C4-2B (cell line): Measurements from ENCODE around the gene MED13L.
"Not testable (repeated sequence)": the region's sequence is repeated elsewhere in the genome, so short reads cannot be mapped to it uniquely, and the experiment has no call there.

Experiments
- H3K27ac ChIP-seq: fragments of 450-650 bp; 2 replicates; pipeline ENCODE4 v1.5.1; 2017
- ZFX ChIP-seq: fragments of 450-650 bp; IDR thresholded peaks from 2 replicates; pipeline ENCODE4 v1.6.1; 2017
- TF ChIP-seq, protein P1 (sequence below): fragments of 450-650 bp; conservative IDR thresholded peaks from 2 replicates; pipeline ENCODE4 v1.5.1; 2017; ENCODE audit warnings: mild to moderate bottlenecking

Gene MED13L

GRCh38 chr12:116135209-116135930 is 142.1 kb downstream of the MED13L start:
- H3K27ac ChIP-seq = no peak overlapping the region
- TF ChIP-seq, protein P1, sequence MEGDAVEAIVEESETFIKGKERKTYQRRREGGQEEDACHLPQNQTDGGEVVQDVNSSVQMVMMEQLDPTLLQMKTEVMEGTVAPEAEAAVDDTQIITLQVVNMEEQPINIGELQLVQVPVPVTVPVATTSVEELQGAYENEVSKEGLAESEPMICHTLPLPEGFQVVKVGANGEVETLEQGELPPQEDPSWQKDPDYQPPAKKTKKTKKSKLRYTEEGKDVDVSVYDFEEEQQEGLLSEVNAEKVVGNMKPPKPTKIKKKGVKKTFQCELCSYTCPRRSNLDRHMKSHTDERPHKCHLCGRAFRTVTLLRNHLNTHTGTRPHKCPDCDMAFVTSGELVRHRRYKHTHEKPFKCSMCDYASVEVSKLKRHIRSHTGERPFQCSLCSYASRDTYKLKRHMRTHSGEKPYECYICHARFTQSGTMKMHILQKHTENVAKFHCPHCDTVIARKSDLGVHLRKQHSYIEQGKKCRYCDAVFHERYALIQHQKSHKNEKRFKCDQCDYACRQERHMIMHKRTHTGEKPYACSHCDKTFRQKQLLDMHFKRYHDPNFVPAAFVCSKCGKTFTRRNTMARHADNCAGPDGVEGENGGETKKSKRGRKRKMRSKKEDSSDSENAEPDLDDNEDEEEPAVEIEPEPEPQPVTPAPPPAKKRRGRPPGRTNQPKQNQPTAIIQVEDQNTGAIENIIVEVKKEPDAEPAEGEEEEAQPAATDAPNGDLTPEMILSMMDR = no peak
- no peak for TF ChIP-seq ZFX

GRCh38 chr12:116133636-116134214 is 143.8 kb downstream of the MED13L start:
- H3K27ac ChIP-seq = no peak overlapping the region
- TF ChIP-seq, protein P1 = no peak
- no peak for TF ChIP-seq ZFX

GRCh38 chr12:116133149-116133548 is 144.3 kb downstream of the MED13L start:
- no peak overlapping the region for H3K27ac ChIP-seq
- no peak for TF ChIP-seq ZFX
- TF ChIP-seq, protein P1 = no peak

GRCh38 chr12:116131987-116132386 is 145.5 kb downstream of the MED13L start:
- H3K27ac ChIP-seq = not testable (repeated sequence)

- TF ChIP-seq, protein P1 = no peak
- no peak for TF ChIP-seq ZFX
Measured at GRCh38 chr12:116131176-116131575, 146.3 kb downstream of the MED13L start.

DNA sequence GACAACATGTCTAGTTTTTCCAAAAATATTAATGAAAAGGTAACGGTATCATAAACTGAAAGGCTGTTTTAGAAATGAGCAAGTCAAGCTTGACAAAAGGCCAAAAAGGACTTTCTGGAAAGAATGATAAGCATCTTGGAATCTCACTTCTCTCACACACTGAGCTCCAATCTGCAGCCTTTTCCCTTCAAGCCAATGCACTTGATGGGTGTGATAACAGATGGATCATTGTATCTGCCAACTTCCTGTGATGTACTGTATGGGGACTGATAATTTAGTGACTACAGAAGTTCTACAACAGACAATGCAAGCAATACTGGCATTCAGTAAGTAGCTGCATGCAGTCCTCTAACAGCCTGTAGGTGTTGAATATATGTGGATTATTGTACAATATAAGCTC is 147.1 kb downstream of the MED13L start:
- TF ChIP-seq, protein P1 = no peak
- TF ChIP-seq ZFX = no peak
- no peak overlapping the region for H3K27ac ChIP-seq

More at GRCh38 chr12:116131176-116131575, 146.3 kb downstream of the MED13L start:
- no peak overlapping the region for H3K27ac ChIP-seq

DNA sequence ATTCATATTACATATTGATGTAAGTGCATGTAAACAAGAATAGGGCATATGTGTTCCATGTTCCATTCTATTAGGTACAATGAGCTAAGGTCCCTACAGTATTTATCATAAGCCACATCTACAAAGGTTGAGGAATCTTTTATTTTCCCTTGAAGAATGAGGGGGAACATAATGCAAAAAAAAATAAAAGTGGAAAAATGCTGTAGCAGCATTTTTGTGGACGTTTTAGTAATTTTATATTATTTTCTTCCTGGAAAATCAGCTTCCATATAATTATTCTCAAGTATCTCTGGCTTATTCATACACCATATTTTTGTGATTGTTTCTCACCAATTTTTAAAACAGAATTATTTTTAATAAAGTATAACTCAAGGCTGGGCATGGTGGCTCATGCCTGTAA is 148.7 kb downstream of the MED13L start:
- TF ChIP-seq ZFX = no peak
- TF ChIP-seq, protein P1 = no peak

DNA sequence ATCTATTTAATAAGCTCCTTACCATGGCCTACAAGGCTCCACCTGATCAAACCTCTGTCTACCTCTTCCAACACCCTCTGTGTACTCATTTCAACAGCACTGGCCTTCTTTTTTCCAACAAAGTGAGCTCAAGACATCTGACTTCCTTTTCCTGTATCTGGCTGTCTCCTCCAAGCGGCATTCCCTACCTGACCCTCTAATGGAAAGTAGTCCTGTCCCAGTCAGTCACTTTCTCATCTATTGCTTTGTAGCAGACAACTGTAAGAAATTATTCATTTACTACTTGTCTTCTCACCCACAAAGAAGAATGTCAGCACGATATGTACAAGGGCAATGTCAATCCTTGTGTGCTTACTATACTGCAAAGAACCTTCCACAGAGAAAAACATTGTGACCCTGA is 149.6 kb downstream of the MED13L start:
- no peak overlapping the region for H3K27ac ChIP-seq
- no peak for TF ChIP-seq ZFX
- TF ChIP-seq, protein P1 = no peak

More for the DNA sequence above, 148.7 kb downstream of the MED13L start:
- no peak overlapping the region for H3K27ac ChIP-seq
